Activated gamma-delta T cell (primary cell): ENCODE results near the gene SLC10A7.

ENCODE experiments used
- DNase-seq: peaks from one replicate; lab custom pipeline; 2025; lab: John Stamatoyannopoulos, UW

SLC10A7 gene

DNA sequence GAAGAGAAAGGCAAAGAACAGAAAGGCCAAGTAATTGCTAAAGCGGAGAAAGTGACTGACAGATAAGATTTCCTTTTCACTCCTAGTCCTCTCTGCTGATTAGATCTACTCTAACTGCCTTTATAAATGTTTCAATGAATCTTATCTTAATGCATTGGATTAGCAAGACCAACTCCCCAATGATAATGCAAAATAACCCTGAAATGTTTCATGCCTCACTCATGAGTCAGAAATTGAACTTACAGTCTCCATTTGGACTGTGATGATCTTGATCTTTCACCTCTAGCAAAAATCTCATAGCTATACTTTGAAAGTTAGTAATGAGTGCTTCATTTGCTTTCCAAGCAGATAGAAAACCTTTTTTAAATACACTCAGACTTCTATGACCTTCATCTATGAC lies 26.5 kb downstream of the SLC10A7 start:
- DNase-seq = no peak

DNA sequence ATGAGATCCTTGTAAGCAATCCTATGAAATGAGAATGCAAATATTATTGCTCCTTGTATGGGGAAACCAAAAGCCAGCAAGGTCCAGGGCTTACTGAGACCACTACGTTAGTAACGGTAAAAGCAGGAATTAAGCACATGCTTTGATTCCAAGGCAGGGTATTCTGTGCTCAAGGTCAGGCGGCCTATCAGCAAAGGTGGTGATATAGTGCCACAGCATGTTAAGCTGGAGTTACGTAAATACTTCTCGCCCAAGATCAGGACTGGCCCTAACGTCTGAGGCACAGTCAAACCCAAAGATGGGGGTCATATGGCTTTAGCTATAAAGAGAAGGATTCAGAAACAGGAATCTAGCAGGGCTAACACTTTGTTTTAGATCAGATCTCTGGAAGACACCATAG lies 27.6 kb downstream of the SLC10A7 start:
- DNase-seq = no peak

DNA sequence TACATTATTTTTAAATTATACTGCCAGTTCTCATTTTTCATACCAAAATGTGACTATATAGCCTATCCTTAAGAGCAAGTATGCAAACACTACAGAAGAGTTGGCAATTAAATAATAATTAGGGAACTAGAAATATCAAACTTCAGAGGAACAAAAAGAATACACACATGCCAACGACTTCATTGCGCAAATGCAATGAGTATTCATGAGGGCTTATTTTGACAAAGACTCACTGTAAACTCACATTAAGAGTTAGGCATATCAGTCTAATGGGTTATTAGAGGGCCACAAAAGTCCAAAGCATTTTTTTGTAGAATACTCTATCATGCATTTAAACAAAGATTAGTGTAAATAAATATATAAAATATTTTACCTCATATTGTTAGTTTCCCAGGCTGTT lies 31.6 kb downstream of the SLC10A7 start:
- DNase-seq = no peak

DNA sequence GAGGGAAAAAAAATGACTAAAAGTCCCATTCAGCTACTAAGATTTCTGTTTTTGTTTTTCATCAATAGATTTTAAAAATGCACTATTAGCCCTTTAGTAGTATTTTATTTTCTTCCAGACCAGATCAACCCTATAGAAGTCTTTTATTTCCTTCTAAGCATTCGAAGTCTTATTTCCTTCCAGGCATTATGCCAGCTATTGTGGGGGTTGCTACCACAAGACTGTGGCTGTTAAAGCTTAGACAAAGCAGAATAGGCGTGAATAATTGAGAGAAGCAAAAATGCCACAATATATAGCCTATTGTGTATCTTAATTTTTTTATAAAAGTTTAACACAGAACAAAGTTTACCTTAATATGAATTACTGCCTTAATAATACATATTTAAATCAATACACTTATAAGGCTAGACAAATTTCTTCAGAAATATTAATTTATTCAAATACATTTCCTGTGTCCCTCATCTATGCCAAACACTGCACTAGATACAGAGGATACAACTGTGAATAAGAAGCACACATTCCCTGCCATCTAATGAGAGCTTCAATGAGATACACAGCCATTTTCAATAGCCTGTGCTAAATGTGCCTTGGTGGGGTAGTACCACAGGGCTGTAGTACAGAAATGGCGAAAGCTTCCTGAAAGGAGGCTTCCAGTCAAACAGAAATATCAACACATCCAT lies 33.1 kb downstream of the SLC10A7 start:
- no peak for DNase-seq

DNA sequence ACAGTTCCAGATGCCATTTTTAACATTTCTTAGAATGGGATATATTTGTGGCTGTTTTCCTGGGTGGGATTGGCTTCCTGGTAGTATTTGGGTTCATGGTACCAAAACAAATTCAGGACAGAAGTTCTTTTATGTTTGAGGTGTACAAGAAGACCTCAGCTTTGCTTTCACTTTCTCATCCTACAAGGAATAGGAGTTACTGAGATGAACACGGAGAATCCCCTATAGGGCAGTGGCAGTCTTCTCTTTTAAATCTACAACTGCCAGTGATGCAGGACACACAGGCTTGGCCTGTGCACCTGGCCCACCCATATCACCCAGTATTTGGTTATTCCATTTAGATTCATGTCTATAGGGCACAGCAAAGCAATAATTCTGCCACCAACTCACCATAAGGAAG lies 35.2 kb downstream of the SLC10A7 start:
- DNase-seq = no peak

- no peak for DNase-seq
Measured at GRCh38 chr4:146485968-146486367, 35.8 kb downstream of the SLC10A7 start.

DNA sequence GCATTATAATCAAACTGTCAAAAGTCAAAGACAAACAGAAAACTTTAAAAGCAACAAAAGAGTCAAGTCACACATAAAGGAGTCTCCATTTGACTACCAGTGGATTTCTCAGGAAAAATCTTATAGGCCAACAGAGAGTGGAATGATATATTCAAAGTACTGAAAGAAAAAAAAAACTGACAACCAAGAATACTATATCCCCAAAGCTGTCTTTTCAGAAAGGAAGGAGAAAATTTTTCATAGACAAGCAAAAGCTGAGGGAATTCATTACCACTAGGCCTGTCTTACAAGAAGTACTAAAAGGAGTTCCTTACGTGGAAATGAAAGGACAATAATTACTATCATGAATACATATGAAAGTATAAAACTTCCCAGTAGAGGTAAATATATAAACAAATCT lies 39.0 kb downstream of the SLC10A7 start:
- DNase-seq = no peak

DNA sequence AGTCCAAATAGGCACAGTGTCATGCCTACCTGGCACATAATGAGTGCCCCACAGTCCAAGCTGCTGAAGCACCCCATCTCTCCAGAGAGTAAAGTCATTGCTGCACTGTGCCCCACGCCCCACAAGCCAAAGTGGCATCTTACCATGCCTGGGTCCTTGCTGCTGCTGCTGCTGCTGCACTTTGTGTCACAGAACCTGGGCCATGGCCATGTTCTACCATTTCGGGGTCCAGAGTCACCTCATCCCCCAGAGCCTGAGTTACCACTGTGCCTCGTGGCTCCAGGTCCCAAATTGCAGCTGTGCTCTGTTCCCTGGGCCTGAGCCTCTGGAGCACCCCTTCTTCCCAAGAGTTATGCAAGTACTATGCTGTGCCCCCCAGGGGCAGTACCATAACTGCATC lies 40.5 kb downstream of the SLC10A7 start:
- DNase-seq = no peak

- no peak for DNase-seq
Measured at GRCh38 chr4:146478009-146478408, 43.7 kb downstream of the SLC10A7 start.

- no peak for DNase-seq
Measured at GRCh38 chr4:146477054-146477453, 44.7 kb downstream of the SLC10A7 start.

GRCh38 chr4:146472404-146472803 lies 49.3 kb downstream of the SLC10A7 start:
- DNase-seq = no peak

DNA sequence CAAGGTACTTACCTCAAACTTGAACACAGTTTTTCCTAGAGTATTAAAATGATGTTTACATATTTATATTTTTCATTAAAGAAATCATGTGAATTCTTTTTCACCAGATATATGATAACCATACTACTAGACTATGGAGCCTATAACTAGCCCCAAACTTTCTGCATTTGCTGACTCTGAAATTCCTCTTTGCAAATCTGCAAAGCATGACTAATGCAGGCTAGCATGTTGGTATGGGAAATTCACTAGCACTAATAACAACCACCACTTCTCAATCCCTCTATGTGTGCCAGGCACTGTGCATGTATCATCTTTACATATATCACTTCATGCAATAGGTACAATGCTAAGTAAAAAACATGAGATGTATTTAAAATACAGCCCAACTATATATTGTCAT lies 51.1 kb downstream of the SLC10A7 start:
- no peak for DNase-seq

DNA sequence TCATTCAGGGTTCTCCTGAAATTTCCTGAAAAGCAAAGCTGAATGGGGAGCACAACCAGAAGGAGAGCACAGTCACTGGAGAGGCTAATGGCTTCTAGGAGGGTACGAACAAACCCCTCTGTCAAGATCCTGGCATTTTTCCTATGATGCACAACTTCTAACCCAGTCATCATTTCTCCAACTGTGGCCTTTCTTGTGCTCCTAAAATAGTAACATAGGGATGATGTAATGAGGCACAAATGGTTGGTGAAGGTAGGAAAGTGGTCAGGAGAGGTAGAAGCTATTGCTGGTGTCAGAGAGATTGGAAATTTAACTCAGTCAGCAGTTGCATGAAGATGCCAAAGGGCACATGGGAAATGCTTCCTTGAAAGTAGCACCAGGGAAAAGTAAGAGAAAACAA lies 52.7 kb downstream of the SLC10A7 start:
- no peak for DNase-seq

DNA sequence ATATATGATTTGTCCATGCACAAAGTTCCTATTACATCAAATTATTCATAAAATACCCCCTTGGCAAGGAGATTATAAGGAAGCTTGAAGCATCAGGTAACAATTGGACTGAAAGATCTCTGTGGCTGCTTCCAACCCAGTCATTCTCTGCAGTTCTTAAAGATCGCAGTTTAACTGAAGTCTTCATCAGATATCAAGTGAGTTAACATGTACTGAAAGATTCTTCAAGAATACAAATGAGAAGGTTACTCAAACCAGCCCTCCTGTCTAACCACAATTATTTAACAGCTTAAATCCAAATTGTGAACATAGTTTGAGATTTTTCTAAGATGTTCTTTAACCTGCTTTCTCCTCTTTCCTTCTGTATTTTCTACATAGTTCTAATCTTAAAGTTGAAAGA lies 56.1 kb downstream of the SLC10A7 start:
- no peak for DNase-seq

- no peak for DNase-seq
Measured at GRCh38 chr4:146462251-146462650, 59.5 kb downstream of the SLC10A7 start.

GRCh38 chr4:146458594-146458993 lies 63.1 kb downstream of the SLC10A7 start:
- no peak for DNase-seq

- no peak for DNase-seq
Measured at GRCh38 chr4:146456681-146457080, 65.1 kb downstream of the SLC10A7 start.

DNA sequence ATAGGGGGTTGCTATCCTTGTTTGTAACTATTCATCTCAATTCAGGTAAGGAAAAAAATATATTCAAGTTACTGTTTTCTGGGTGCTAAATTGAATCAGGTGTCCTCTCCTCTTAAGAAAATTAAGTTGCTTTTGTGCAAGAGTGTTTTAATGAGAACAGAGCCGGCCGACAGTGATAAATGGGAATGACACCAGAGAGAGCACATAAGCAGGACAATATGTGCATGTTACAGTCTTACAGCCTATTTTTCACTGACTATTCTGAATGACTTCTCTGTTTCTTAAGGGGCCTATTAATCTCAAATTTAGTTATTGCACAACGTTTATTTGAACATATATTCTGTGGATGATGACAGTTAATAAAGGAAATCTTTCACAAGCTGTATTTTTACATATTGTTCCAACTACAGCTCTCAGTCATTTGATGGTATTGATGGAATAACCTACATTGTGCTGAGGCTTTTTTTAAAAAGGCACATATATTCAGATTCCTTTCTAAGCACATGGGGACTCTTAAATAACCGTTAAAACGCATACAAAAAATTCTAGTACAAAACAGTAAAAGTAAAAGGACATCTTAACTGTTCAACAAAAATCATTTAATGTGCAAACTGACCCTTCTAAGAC lies 68.4 kb downstream of the SLC10A7 start:
- DNase-seq = no peak

- DNase-seq = no peak
Measured at GRCh38 chr4:146450524-146450923, 71.2 kb downstream of the SLC10A7 start.

- DNase-seq = no peak
Measured at GRCh38 chr4:146446555-146446954, 75.2 kb downstream of the SLC10A7 start.

GRCh38 chr4:146445198-146446150 lies 76.3 kb downstream of the SLC10A7 start:
- DNase-seq = no peak

GRCh38 chr4:146443525-146443924 lies 78.2 kb downstream of the SLC10A7 start:
- no peak for DNase-seq

GRCh38 chr4:146442801-146443200 lies 78.9 kb downstream of the SLC10A7 start:
- DNase-seq = no peak
